Ovary (tissue), 3 donors: ENCODE measurements around the gene TIRAP.

Source experiments
- EP300 ChIP-seq: sonication (generic); formaldehyde crosslinking; IDR thresholded peaks from one replicate; pipeline ENCODE4 v1.6.1; 2017; ENCODE audit warnings: antibody characterized with exemption
- POLR2A ChIP-seq: fragments of 450-650 bp; IDR thresholded peaks from one replicate; pipeline ENCODE4 v1.6.1; 2017; ENCODE audit warnings: antibody characterized with exemption, mild to moderate bottlenecking, moderate library complexity
- TF ChIP-seq, protein P1 (sequence below), 3 donors: fragments of 450-650 bp in 2 of 3; fragments of 200-600 bp in 1 of 3; IDR thresholded peaks; one replicate each; pipeline versions ENCODE4 v1.5.1 to v1.8.0; 2016 to 2022; ENCODE audit warnings: antibody characterized with exemption in 3 of 3, mild to moderate bottlenecking in 1 of 3
- donor health status: DM: no; HTN: no; CAD: no.

DNA sequence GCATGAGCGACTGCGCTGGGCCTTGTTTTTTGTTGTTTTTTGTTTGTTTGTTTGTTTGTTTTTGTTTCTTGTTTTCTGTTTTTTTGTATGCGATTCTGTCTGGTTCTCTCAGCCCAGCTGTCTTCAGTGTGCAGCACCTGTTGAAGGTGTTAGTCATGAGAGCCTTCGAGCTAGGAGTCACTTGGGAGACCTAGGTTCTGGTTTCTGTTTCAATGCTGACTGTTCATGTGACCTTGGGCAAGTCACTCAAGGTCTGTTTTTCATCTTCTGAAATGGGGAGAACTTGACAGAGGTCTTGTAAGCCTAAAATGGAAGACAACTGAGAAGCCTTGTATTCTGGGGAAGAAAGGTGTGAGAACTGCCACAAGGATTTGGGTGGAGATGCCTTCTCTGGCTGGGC lies 22.8 kb downstream of the TIRAP start:
- TF ChIP-seq POLR2A = no peak
- TF ChIP-seq, protein P1, sequence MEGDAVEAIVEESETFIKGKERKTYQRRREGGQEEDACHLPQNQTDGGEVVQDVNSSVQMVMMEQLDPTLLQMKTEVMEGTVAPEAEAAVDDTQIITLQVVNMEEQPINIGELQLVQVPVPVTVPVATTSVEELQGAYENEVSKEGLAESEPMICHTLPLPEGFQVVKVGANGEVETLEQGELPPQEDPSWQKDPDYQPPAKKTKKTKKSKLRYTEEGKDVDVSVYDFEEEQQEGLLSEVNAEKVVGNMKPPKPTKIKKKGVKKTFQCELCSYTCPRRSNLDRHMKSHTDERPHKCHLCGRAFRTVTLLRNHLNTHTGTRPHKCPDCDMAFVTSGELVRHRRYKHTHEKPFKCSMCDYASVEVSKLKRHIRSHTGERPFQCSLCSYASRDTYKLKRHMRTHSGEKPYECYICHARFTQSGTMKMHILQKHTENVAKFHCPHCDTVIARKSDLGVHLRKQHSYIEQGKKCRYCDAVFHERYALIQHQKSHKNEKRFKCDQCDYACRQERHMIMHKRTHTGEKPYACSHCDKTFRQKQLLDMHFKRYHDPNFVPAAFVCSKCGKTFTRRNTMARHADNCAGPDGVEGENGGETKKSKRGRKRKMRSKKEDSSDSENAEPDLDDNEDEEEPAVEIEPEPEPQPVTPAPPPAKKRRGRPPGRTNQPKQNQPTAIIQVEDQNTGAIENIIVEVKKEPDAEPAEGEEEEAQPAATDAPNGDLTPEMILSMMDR (IDR thresholded peaks at IDR 0.05) = no peak
- no peak for TF ChIP-seq EP300
